NCI-H2227 (cell line): Measurements from ENCODE around the gene STAT3.
"Not testable (repeated sequence)": the region's sequence is repeated elsewhere in the genome, so short reads cannot be mapped to it uniquely, and the experiment has no call there.

Source experiments
- DNase-seq: peaks from one replicate; lab custom pipeline; 2025; ENCODE audit not compliant: unreplicated experiment; lab: John Stamatoyannopoulos, UW

Gene STAT3

GRCh38 chr17:42317967-42318366 lies 70.3 kb downstream of the STAT3 start:
- not testable (repeated sequence) for DNase-seq

GRCh38 chr17:42317266-42317845 lies 70.9 kb downstream of the STAT3 start:
- DNase-seq = no peak

- DNase-seq = no peak
These were observed 71.5 kb downstream of the STAT3 start for GRCh38 chr17:42316755-42317154.

- no peak for DNase-seq
These were observed 72.7 kb downstream of the STAT3 start for GRCh38 chr17:42315402-42316156.

GRCh38 chr17:42313773-42314566 lies 74.3 kb downstream of the STAT3 start:
- no peak for DNase-seq

- DNase-seq = no peak
These were observed 74.9 kb downstream of the STAT3 start for GRCh38 chr17:42313389-42313772.

- DNase-seq = peak; percentile 85
These were observed 75.7 kb downstream of the STAT3 start for GRCh38 chr17:42312285-42313130.

- DNase-seq = no peak
These were observed 76.3 kb downstream of the STAT3 start for GRCh38 chr17:42312035-42312284.

GRCh38 chr17:42311240-42312034 lies 76.8 kb downstream of the STAT3 start:
- DNase-seq = peak; percentile 64

GRCh38 chr17:42310787-42311215 lies 77.4 kb downstream of the STAT3 start:
- DNase-seq = no peak

GRCh38 chr17:42309986-42310786 lies 78.1 kb downstream of the STAT3 start:
- no peak for DNase-seq

- no peak for DNase-seq
These were observed 79.1 kb downstream of the STAT3 start for GRCh38 chr17:42309142-42309541.

GRCh38 chr17:42308446-42308845 lies 79.8 kb downstream of the STAT3 start:
- DNase-seq = no peak

- no peak for DNase-seq
These were observed 80.8 kb downstream of the STAT3 start for GRCh38 chr17:42307362-42307927.

- no peak for DNase-seq
These were observed 81.9 kb downstream of the STAT3 start for GRCh38 chr17:42306385-42306667.

GRCh38 chr17:42305543-42306384 lies 82.5 kb downstream of the STAT3 start:
- no peak for DNase-seq

GRCh38 chr17:42305031-42305330 lies 83.3 kb downstream of the STAT3 start:
- DNase-seq = not testable (repeated sequence)

GRCh38 chr17:42304187-42305030 lies 83.8 kb downstream of the STAT3 start:
- no peak for DNase-seq
